ENCODE data around the gene SH3RF2.

SH3RF2 gene

DNA sequence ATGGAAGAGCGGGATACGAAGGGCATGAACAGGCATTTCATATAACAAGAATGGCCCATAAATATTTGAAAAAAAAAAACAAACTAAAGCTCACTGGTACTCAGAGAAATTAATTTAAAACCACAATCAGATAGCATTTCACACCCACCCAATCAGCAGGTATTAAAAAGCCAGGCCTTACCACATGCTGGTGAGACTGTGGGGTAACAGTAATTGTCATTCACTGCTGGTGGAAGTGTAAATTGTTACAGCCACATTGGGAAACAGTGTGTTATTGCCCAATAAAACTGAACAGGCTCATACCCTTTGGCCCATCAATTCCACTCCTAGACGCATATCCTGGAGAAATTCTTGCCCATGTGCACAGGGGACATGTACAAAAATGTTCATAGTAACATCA is 103.0 kb downstream of the SH3RF2 start:
- no peaks in the 10 kb centered on the region for H3K36me3 ChIP-seq (ENCODE audit: insufficient read depth, low read depth, low read length)
- H3K27me3 ChIP-seq (ENCODE audit: insufficient read depth, low read length), result no peaks in the 10 kb centered on the region
- H3K9me3 ChIP-seq (ENCODE audit: insufficient read depth, low read depth, low read length), result no peaks in the 10 kb centered on the region
- H3K9ac ChIP-seq (ENCODE audit: low read depth, low read length), result no peak overlapping the region
- H3K4me3 ChIP-seq (ENCODE audit: low read length), result no peak overlapping the region
- no peak overlapping the region for H3K27ac ChIP-seq (ENCODE audit: low read length)
- H3K4me1 ChIP-seq (ENCODE audit: insufficient read depth, low read length), result no peaks in the 10 kb centered on the region

DNA sequence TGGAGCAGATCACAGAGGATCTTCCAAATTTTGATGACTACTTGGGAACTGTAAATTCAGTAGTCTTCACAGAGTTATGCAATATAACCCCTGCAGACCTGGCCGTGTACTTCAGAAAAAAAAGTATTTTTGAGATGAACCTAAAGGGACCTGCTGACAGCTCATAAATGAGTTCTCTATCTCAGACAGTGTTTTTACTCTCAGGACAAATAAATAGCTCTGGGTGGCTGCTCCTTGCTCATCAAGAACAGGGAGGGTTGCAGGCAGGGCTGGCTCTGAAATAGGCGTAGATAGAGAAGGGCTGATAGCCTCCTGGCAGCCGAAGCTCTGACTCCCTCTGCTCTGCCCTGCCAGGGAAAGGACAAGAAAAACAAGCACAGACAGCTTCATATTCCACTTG is 104.1 kb downstream of the SH3RF2 start:
- H3K27me3 ChIP-seq (ENCODE audit: insufficient read depth, low read length), result no peaks in the 10 kb centered on the region
- no peaks in the 10 kb centered on the region for H3K36me3 ChIP-seq (ENCODE audit: insufficient read depth, low read depth, low read length)
- no peaks in the 10 kb centered on the region for H3K4me1 ChIP-seq (ENCODE audit: insufficient read depth, low read length)
- H3K4me3 ChIP-seq (ENCODE audit: low read length), result no peak overlapping the region
- no peak overlapping the region for H3K27ac ChIP-seq (ENCODE audit: low read length)
- H3K9me3 ChIP-seq (ENCODE audit: insufficient read depth, low read depth, low read length), result no peaks in the 10 kb centered on the region
- H3K9ac ChIP-seq (ENCODE audit: low read depth, low read length), result no peak overlapping the region

DNA sequence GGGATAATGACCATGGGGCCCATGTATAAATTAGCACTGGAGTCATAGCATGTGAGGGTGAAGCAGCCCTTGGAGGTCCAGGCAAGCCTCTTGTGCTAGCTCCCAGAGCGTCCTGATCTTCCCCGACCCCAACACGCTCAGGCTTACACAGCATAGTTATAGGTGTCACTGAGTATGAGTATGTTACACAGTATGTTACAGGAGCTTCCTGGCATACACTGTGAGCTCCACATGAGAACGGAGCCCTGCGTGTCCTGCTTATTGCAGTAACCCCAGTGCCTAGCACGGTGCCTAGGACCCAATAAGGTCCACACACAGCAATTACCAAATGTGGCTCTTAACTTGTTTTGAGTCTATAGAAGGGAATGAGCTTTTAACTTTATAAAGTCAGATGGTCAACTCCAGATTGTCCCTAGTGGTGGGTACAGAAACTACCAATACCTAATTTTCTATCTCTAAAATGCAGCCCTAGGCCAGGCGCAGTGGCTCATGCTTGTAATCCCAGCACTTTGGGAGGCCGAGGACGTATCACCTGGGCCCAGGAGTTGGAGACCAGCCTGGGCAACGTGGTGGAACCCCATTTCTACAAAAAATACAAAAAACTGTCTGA is 104.9 kb downstream of the SH3RF2 start:
- no peaks in the 10 kb centered on the region for H3K36me3 ChIP-seq (ENCODE audit: insufficient read depth, low read depth, low read length)
- no peak overlapping the region for H3K27ac ChIP-seq (ENCODE audit: low read length)
- H3K27me3 ChIP-seq (ENCODE audit: insufficient read depth, low read length), result no peaks in the 10 kb centered on the region
- H3K9ac ChIP-seq (ENCODE audit: low read depth, low read length), result no peak overlapping the region
- H3K4me1 ChIP-seq (ENCODE audit: insufficient read depth, low read length), result no peaks in the 10 kb centered on the region
- H3K4me3 ChIP-seq (ENCODE audit: low read length), result no peak overlapping the region
- no peaks in the 10 kb centered on the region for H3K9me3 ChIP-seq (ENCODE audit: insufficient read depth, low read depth, low read length)

DNA sequence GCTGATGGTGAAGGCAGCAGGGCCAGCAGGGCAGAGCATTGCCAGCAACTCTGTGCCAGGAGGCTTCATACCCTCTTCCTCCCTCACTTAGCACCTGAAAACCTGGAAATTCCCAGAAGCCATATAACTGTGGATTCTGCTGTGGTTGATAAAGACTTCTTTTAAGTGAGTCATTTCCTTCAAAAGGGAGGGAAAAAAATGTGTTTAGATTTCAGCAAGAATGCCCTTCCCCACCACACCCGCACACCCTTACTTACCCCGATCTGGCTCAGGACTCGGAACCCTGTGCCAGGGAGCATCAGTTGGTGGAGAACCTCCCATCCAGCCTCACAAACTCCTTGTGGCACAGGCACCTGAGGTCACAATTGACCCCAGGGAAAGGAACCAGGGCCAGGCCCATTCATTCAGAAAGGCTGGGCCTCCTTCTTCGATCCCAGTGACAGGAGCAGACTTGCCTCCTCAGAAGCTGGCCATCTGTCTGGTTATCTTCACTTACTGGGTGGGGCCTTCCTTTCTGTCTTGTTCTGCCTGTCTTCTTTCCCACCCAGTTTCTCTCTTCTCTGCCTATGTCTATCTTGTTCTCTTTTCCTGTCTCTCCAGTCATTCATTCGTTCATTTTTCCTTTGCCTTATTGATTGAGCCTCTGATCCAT is 106.4 kb downstream of the SH3RF2 start:
- H3K4me3 ChIP-seq (ENCODE audit: low read length), result no peak overlapping the region
- H3K27me3 ChIP-seq (ENCODE audit: insufficient read depth, low read length), result no peaks in the 10 kb centered on the region
- H3K27ac ChIP-seq (ENCODE audit: low read length), result no peak overlapping the region
- H3K9ac ChIP-seq (ENCODE audit: low read depth, low read length), result no peak overlapping the region
- H3K36me3 ChIP-seq (ENCODE audit: insufficient read depth, low read depth, low read length), result no peaks in the 10 kb centered on the region
- no peaks in the 10 kb centered on the region for H3K4me1 ChIP-seq (ENCODE audit: insufficient read depth, low read length)
- no peaks in the 10 kb centered on the region for H3K9me3 ChIP-seq (ENCODE audit: insufficient read depth, low read depth, low read length)

DNA sequence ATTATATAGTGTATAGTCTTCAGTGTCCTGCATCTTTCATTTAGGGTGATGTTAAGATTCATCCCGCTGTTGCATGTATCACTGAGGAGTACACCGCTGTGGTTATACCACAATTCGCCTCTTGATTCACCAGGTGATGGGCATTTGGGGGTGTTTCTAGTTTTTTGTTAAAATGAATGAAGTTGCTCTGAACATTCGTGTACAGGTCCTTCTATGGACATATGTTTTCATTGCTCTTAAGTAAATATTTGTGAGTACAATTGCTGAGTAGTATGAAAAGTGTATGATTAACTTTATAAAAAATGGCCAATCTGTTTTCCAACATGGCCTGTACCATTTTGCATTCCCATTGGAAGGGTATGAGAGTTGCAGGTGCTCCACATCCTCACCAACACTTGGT is 107.3 kb downstream of the SH3RF2 start:
- no peak overlapping the region for H3K4me3 ChIP-seq (ENCODE audit: low read length)
- H3K9me3 ChIP-seq (ENCODE audit: insufficient read depth, low read depth, low read length), result no peaks in the 10 kb centered on the region
- no peaks in the 10 kb centered on the region for H3K36me3 ChIP-seq (ENCODE audit: insufficient read depth, low read depth, low read length)
- no peak overlapping the region for H3K27ac ChIP-seq (ENCODE audit: low read length)
- H3K9ac ChIP-seq (ENCODE audit: low read depth, low read length), result no peak overlapping the region
- no peaks in the 10 kb centered on the region for H3K27me3 ChIP-seq (ENCODE audit: insufficient read depth, low read length)
- H3K4me1 ChIP-seq (ENCODE audit: insufficient read depth, low read length), result no peaks in the 10 kb centered on the region

DNA sequence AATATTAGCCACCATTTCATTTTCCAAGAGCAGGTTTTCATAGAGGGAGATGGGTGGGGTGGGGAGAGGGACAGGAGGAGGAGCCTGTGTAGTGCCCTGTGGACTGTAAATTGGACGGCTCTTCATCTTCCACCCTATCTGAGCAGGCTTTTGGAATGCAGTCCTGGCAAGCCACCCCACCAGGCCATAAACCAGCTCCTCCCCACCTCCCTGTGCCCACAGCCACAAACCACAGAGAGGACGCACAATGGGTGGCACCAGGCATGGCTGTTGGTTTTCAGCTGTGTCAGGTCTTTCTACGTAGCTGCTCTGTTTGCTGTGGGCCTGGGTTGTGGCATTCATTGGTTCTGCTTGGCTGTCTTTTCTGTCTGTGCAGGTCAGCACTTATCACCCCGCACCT is 111.0 kb downstream of the SH3RF2 start:
- H3K27me3 ChIP-seq (ENCODE audit: insufficient read depth, low read length), result no peaks in the 10 kb centered on the region
- H3K4me3 ChIP-seq (ENCODE audit: low read length), result no peak overlapping the region
- H3K4me1 ChIP-seq (ENCODE audit: insufficient read depth, low read length), result no peaks in the 10 kb centered on the region
- no peaks in the 10 kb centered on the region for H3K9me3 ChIP-seq (ENCODE audit: insufficient read depth, low read depth, low read length)
- H3K9ac ChIP-seq (ENCODE audit: low read depth, low read length), result no peak overlapping the region
- no peak overlapping the region for H3K27ac ChIP-seq (ENCODE audit: low read length)
- H3K36me3 ChIP-seq (ENCODE audit: insufficient read depth, low read depth, low read length), result no peaks in the 10 kb centered on the region

DNA sequence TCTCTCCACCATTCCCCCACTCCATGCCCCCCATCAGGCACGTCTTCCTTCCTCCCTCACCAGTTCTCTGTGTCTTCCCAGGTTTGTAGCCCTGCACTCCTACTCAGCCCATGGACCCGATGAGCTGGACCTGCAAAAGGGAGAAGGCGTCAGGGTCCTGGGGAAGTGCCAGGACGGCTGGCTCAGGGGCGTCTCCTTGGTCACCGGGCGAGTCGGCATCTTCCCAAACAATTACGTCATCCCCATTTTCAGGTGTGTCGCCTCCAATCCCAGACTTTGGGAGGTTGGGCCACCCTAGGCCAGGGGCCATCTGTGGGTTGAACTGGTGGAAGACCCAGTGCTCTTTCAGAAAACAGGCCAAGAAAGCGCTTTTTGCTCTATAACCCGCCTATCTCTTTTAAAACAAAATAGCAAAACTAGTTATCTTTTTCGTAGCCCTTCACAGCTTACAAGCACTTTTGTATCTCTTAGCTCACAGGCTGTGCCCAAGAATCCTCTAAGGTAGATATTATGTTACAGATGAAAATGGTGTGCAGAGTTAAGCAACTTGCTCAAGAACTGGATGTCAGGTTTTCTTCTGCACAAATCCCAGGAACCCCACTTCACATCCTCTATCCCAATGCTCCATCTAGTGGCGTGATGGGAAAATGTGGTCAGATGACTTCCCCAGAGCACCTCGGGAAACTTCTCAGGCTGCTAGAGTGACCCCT is 112.8 kb downstream of the SH3RF2 start:
- no peaks in the 10 kb centered on the region for H3K4me1 ChIP-seq (ENCODE audit: insufficient read depth, low read length)
- H3K9me3 ChIP-seq (ENCODE audit: insufficient read depth, low read depth, low read length), result no peaks in the 10 kb centered on the region
- no peak overlapping the region for H3K27ac ChIP-seq (ENCODE audit: low read length)
- no peak overlapping the region for H3K4me3 ChIP-seq (ENCODE audit: low read length)
- no peak overlapping the region for H3K9ac ChIP-seq (ENCODE audit: low read depth, low read length)
- no peaks in the 10 kb centered on the region for H3K27me3 ChIP-seq (ENCODE audit: insufficient read depth, low read length)
- no peaks in the 10 kb centered on the region for H3K36me3 ChIP-seq (ENCODE audit: insufficient read depth, low read depth, low read length)

DNA sequence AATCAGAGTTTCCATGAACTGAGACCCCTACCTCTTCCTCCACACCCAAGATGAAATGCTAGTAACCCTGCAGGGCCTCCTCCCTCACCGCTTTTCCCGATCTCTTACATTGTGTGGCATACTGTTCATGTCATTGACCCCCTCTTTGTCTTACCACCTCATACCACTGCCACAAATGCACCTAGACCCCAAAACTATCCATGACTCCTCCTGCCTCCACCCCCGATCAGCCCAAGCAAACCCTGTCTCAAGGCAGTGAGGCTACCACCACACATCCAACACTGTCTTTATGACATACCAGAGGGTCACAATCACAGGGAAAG is 113.3 kb downstream of the SH3RF2 start:
- Histone ChIP-seq H3K36me3 (ENCODE audit: insufficient read depth, low read depth, low read length) (no peaks in the 10 kb centered on the region), H3K9me3 (ENCODE audit: insufficient read depth, low read depth, low read length) (no peaks in the 10 kb centered on the region), H3K27me3 (ENCODE audit: insufficient read depth, low read length) (no peaks in the 10 kb centered on the region), H3K27ac (ENCODE audit: low read length) (no peak overlapping the region), H3K4me1 (ENCODE audit: insufficient read depth, low read length) (no peaks in the 10 kb centered on the region), H3K9ac (ENCODE audit: low read depth, low read length) (no peak overlapping the region), H3K4me3 (ENCODE audit: low read length) (no peak overlapping the region)

DNA sequence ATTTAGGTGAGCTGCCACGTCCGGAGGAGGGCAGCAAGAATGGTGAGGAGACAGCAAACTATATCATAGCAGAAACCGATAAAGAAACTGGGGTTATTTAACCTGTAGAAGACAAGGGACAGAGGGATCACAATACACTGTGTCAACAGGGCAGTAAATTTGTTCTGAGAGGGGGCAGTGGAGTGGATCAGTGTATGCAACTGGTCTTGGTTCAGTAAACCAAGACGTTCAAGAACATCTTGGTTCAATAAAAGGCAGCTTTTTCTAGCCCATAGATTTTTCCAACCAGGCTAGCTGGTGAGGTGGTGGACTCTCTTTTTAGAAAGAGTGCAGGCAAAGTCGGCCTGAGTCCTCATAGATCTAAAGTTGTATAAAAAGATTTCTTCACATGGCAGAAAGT is 113.7 kb downstream of the SH3RF2 start:
- H3K27ac ChIP-seq (ENCODE audit: low read length), result no peak overlapping the region
- H3K4me3 ChIP-seq (ENCODE audit: low read length), result no peak overlapping the region
- no peaks in the 10 kb centered on the region for H3K27me3 ChIP-seq (ENCODE audit: insufficient read depth, low read length)
- H3K9ac ChIP-seq (ENCODE audit: low read depth, low read length), result no peak overlapping the region
- H3K36me3 ChIP-seq (ENCODE audit: insufficient read depth, low read depth, low read length), result no peaks in the 10 kb centered on the region
- no peaks in the 10 kb centered on the region for H3K9me3 ChIP-seq (ENCODE audit: insufficient read depth, low read depth, low read length)
- H3K4me1 ChIP-seq (ENCODE audit: insufficient read depth, low read length), result no peaks in the 10 kb centered on the region

DNA sequence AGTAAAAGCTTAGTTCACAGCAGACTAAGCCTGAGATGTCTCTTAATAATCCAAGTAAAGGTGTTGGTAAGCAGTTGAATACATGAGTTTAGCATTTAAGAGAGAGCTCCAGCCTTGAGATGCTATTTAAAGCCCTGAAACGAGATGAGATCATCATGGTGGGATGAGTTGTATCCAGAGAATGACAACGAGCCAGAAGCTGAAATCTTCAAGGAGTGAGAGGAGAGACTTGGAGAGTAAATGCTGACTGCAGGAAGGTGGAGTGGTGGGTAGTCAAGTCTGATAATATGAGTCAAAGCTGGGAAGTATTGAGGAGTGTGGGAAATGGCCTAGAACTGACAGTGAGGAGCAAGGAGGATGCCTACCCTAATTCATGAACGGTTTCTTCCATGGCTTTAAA is 115.3 kb downstream of the SH3RF2 start:
- Histone ChIP-seq H3K9ac (ENCODE audit: low read depth, low read length) (no peak overlapping the region), H3K27me3 (ENCODE audit: insufficient read depth, low read length) (no peaks in the 10 kb centered on the region), H3K4me3 (ENCODE audit: low read length) (no peak overlapping the region), H3K9me3 (ENCODE audit: insufficient read depth, low read depth, low read length) (no peaks in the 10 kb centered on the region), H3K36me3 (ENCODE audit: insufficient read depth, low read depth, low read length) (no peaks in the 10 kb centered on the region), H3K4me1 (ENCODE audit: insufficient read depth, low read length) (no peaks in the 10 kb centered on the region), H3K27ac (ENCODE audit: low read length) (no peak overlapping the region)

DNA sequence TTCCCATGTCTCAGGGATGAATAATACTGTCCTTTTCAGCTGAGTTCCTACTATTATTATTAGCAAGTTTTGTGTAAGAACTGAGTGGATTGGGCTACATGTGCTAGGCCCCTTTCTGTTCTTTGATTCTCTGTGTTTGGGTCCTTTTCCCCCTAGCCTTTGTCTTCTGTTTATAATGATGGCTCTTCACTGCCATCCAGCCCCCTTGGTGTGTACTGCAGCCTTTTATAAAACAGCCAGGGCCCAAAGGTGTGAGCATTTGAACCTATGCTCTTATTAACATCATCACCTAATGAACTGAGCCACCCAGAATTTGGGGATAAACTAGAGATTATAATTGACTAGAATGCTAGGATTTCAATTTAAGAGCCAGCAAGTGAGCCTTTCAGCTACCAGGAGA is 116.4 kb downstream of the SH3RF2 start:
- H3K4me3 ChIP-seq (ENCODE audit: low read length), result no peak overlapping the region
- no peaks in the 10 kb centered on the region for H3K27me3 ChIP-seq (ENCODE audit: insufficient read depth, low read length)
- no peaks in the 10 kb centered on the region for H3K9me3 ChIP-seq (ENCODE audit: insufficient read depth, low read depth, low read length)
- H3K4me1 ChIP-seq (ENCODE audit: insufficient read depth, low read length), result no peaks in the 10 kb centered on the region
- no peak overlapping the region for H3K27ac ChIP-seq (ENCODE audit: low read length)
- H3K9ac ChIP-seq (ENCODE audit: low read depth, low read length), result no peak overlapping the region
- H3K36me3 ChIP-seq (ENCODE audit: insufficient read depth, low read depth, low read length), result no peaks in the 10 kb centered on the region

DNA sequence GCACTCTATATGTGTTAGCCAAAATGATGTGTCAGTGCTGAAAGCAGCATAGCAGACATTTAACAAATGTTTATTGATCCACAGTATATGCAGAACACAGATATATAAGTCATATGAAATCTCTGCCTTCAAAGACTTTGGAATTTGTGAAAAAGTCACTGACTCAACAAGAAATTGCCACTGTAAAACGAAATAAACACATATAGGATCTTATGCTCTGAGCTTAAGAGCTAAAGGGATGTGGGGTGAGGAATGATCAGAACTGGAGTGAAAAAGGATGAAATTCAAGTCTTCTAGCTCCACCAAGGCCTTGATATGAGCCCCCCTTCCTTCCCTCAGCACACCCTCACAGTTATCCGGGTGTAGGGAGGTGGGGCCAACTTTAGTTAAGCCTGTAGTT is 119.1 kb downstream of the SH3RF2 start:
- H3K9ac ChIP-seq (ENCODE audit: low read depth, low read length), result no peak overlapping the region

More for the DNA sequence above, 119.1 kb downstream of the SH3RF2 start:
- Histone ChIP-seq H3K4me1 (ENCODE audit: insufficient read depth, low read length) (no peaks in the 10 kb centered on the region), H3K9me3 (ENCODE audit: insufficient read depth, low read depth, low read length) (no peaks in the 10 kb centered on the region), H3K4me3 (ENCODE audit: low read length) (no peak overlapping the region), H3K27me3 (ENCODE audit: insufficient read depth, low read length) (no peaks in the 10 kb centered on the region), H3K36me3 (ENCODE audit: insufficient read depth, low read depth, low read length) (no peaks in the 10 kb centered on the region), H3K27ac (ENCODE audit: low read length) (no peak overlapping the region)

Measured in iPS-20b (cell line).